Peyer's patch (tissue), 4 donors: Measurements from ENCODE around the gene NRXN3. TPM values are rescaled to one million over a fixed set of nuclear protein-coding genes. Genes with fewer than 3 reads are reported as not detected.

Experiments
- DNase-seq, 3 donors: peaks; one replicate each; pipeline ENCODE4 v3.0.0-alpha.2; 2017 to 2019
- H3K27ac ChIP-seq, 4 donors: fragments of 200-600 bp; sonication (generic); one replicate each; pipeline ENCODE4 v1.5.1; 2016 to 2019
- H3K27me3 ChIP-seq, 2 donors: fragments of 200-600 bp; sonication (generic); one replicate each; pipeline ENCODE4 v1.5.1; 2019
- H3K36me3 ChIP-seq, 3 donors: fragments of 200-600 bp; sonication (generic); one replicate each; pipeline ENCODE4 v1.5.1; 2016 to 2019
- H3K4me1 ChIP-seq, 4 donors: fragments of 200-600 bp; sonication (generic); one replicate each; pipeline ENCODE4 v1.5.1; 2016 to 2019
- H3K4me3 ChIP-seq, 4 donors: fragments of 200-600 bp; sonication (generic); 1 replicate in 3 of 4; 2 replicates in 1 of 4; pipeline ENCODE4 v1.5.1; 2016 to 2019; ENCODE audit warnings: mild to moderate bottlenecking in 1 of 4
- H3K9me3 ChIP-seq, 4 donors: fragments of 200-600 bp; sonication (generic); one replicate each; pipeline ENCODE4 v1.5.1; 2016 to 2019; ENCODE audit warnings: mild to moderate bottlenecking in 1 of 4
- CTCF ChIP-seq, 6 experiments: fragments of 450-650 bp in 4 of 6; fragments of 200-600 bp in 2 of 6; sonication (generic) in 1 of 6; IDR thresholded peaks; one replicate each; pipeline ENCODE4 v1.5.1; 2017 to 2019; ENCODE audit warnings: antibody characterized with exemption in 6 of 6, mild to moderate bottlenecking in 3 of 6, moderate library complexity in 1 of 6
- POLR2A ChIP-seq, 2 donors: fragments of 450-650 bp; IDR thresholded peaks; one replicate each; pipeline ENCODE4 v1.5.1; 2017; ENCODE audit warnings: antibody characterized with exemption in 2 of 2, mild to moderate bottlenecking in 2 of 2, moderate library complexity in 2 of 2
- total RNA-seq, 4 donors: library from RNA; depleted of rRNA; stranded (reverse); fragments of >200 nt; gene quantifications; one replicate each; pipeline ENCODE4 v1.1.0, GENCODE V29; 2016

Gene NRXN3
- total RNA-seq, 4 donors from 2014 or later = 1.6 to 10.2 (median 4.4) TPM

GRCh38 chr14:79871136-79871535 lies 1701.0 kb downstream of the NRXN3 start:
- DNase-seq = no peak
- no peak for TF ChIP-seq CTCF (IDR thresholded peaks at IDR 0.05)
- no peak for TF ChIP-seq POLR2A (IDR thresholded peaks at IDR 0.05)
- no peak overlapping the region for H3K4me3 ChIP-seq
- H3K27me3 ChIP-seq = no peaks in the 10 kb centered on the region
- no peaks in the 10 kb centered on the region for H3K4me1 ChIP-seq
- H3K36me3 ChIP-seq = no peaks in the 10 kb centered on the region
- no peaks in the 10 kb centered on the region for H3K9me3 ChIP-seq
- no peak overlapping the region for H3K27ac ChIP-seq

DNA sequence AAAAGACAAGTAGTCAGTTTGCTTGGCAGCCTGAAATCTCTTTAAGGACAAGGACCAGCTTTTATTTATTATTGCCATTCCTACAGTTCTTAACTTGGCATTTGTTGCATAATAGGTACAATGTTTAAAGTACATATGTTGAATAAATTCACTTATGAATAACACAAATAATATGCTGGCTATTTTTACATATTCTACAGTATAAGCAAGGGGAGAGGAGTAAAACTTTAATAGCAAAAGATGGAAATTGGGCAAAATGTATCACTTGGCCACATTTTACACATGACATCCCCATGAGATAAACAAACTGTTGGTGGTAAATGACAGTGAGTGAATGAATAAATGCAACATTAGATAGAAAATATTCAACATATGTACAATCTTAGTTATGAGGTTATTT lies 1708.1 kb downstream of the NRXN3 start:
- TF ChIP-seq POLR2A (IDR thresholded peaks at IDR 0.05) (no peak), CTCF (IDR thresholded peaks at IDR 0.05) (no peak)
- H3K27me3 ChIP-seq = no peaks in the 10 kb centered on the region
- no peaks in the 10 kb centered on the region for H3K4me1 ChIP-seq
- H3K27ac ChIP-seq = no peak overlapping the region
- H3K9me3 ChIP-seq = no peaks in the 10 kb centered on the region
- DNase-seq = no peak
- H3K36me3 ChIP-seq = no peaks in the 10 kb centered on the region
- no peak overlapping the region for H3K4me3 ChIP-seq

- no peaks in the 10 kb centered on the region for H3K27me3 ChIP-seq
- H3K4me3 ChIP-seq = no peak overlapping the region
- no peaks in the 10 kb centered on the region for H3K4me1 ChIP-seq
- H3K36me3 ChIP-seq = no peaks in the 10 kb centered on the region
- TF ChIP-seq CTCF (IDR thresholded peaks at IDR 0.05) = no peak
- no peak for TF ChIP-seq POLR2A (IDR thresholded peaks at IDR 0.05)
- H3K9me3 ChIP-seq = no peaks in the 10 kb centered on the region
- no peak for DNase-seq
- no peak overlapping the region for H3K27ac ChIP-seq
Measured at GRCh38 chr14:79878785-79879184, 1708.6 kb downstream of the NRXN3 start.

DNA sequence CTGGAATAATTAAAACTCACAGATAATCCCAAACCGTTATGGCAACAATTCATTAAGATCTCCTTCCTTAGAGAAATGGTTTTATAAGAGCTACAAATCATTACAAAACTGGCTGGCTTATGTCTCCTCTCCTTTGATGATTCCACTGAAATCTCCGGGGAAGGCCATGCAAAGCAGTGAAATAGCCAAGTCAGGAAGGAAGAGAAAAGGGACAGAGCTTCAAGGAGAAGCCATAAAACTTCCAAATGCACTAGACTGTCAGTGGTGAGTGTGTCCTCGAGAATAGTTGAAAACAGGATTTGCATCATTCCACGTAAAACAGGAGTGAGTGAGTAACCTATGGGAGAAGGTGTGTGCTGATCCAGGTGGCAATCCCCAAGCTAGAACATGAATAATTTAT lies 1711.1 kb downstream of the NRXN3 start:
- no peaks in the 10 kb centered on the region for H3K9me3 ChIP-seq
- TF ChIP-seq POLR2A (IDR thresholded peaks at IDR 0.05) = no peak
- TF ChIP-seq CTCF (IDR thresholded peaks at IDR 0.05) = no peak
- H3K4me1 ChIP-seq = no peaks in the 10 kb centered on the region
- no peak overlapping the region for H3K27ac ChIP-seq
- H3K4me3 ChIP-seq = no peak overlapping the region
- H3K27me3 ChIP-seq = no peaks in the 10 kb centered on the region
- no peak for DNase-seq
- no peaks in the 10 kb centered on the region for H3K36me3 ChIP-seq

DNA sequence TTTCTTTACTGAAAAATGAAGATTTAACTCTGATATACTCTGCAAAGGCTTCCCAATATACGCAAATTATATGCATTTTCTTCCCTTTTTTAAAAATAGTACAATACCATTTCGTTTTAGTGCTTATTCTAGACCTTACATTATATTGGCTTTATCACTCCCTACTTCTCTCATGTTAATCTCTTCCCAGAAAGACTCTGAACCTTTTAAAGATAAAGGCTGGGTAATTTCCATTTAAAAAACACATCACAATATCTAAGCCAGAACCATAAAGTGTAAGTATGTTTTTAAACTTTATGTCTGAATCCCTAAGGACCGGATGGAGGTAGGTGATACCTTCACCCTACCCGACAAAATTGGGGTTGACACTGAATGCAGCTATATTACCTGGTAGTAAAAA lies 1720.4 kb downstream of the NRXN3 start:
- no peak for TF ChIP-seq CTCF (IDR thresholded peaks at IDR 0.05)
- no peak for DNase-seq

DNA sequence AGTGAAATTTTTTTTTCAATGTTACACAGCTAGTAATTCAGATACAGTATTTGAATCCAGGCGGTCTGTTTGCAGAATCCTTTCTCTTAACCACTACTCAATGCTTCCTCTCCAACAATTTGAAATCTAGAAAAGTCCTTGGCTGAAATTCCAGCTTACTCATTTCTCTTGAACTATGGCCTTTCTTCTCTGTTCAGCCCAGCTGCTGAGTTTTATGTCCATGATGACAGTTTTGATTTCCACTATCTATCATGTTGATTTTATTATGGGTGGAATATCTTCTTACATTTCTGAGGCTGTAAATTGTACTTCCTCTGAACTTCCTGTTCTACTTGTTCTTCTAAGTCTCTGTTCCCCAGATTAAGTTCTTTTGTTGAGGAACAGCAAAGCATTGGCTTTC lies 1725.8 kb downstream of the NRXN3 start:
- Histone ChIP-seq H3K4me3 (no peak overlapping the region), H3K27ac (no peak overlapping the region)

More for the DNA sequence above, 1720.4 kb downstream of the NRXN3 start:
- no peak overlapping the region for H3K27ac ChIP-seq
- no peak overlapping the region for H3K4me3 ChIP-seq
- no peaks in the 10 kb centered on the region for H3K4me1 ChIP-seq
- no peaks in the 10 kb centered on the region for H3K9me3 ChIP-seq
- H3K27me3 ChIP-seq = no peaks in the 10 kb centered on the region
- no peaks in the 10 kb centered on the region for H3K36me3 ChIP-seq

More for the DNA sequence above, 1725.8 kb downstream of the NRXN3 start:
- H3K36me3 ChIP-seq = no peaks in the 10 kb centered on the region
- DNase-seq = no peak
- H3K4me1 ChIP-seq = no peaks in the 10 kb centered on the region
- TF ChIP-seq POLR2A (IDR thresholded peaks at IDR 0.05) (no peak), CTCF (IDR thresholded peaks at IDR 0.05) (no peak)
- H3K27me3 ChIP-seq = no peaks in the 10 kb centered on the region
- no peaks in the 10 kb centered on the region for H3K9me3 ChIP-seq
